Stomach (tissue), 4 donors: Measurements from ENCODE around the gene CD44.

Source experiments
- CTCF ChIP-seq, 7 experiments: fragments of 450-650 bp in 4 of 7; fragments of 200-600 bp in 3 of 7; sonication (generic) in 3 of 7; IDR thresholded peaks; one replicate each; pipeline ENCODE4 v1.5.1; 2016 to 2019; ENCODE audit warnings: antibody characterized with exemption in 7 of 7, control low read depth in 2 of 7, mild to moderate bottlenecking in 1 of 7
- EP300 ChIP-seq: sonication (generic); formaldehyde crosslinking; IDR thresholded peaks from one replicate; pipeline ENCODE4 v1.6.1; 2017; ENCODE audit warnings: antibody characterized with exemption
- POLR2A ChIP-seq, 4 donors: fragments of 450-650 bp; IDR thresholded peaks; one replicate each; pipeline ENCODE4 v1.6.1; 2016; ENCODE audit warnings: antibody characterized with exemption in 4 of 4, control low read depth in 2 of 4, mild to moderate bottlenecking in 1 of 4, moderate library complexity in 1 of 4
- POLR2AphosphoS5 ChIP-seq, 3 donors: sonication (generic); formaldehyde crosslinking; IDR thresholded peaks; one replicate each; pipeline ENCODE4 v1.6.1; 2016; ENCODE audit warnings: antibody characterized with exemption in 3 of 3

DNA sequence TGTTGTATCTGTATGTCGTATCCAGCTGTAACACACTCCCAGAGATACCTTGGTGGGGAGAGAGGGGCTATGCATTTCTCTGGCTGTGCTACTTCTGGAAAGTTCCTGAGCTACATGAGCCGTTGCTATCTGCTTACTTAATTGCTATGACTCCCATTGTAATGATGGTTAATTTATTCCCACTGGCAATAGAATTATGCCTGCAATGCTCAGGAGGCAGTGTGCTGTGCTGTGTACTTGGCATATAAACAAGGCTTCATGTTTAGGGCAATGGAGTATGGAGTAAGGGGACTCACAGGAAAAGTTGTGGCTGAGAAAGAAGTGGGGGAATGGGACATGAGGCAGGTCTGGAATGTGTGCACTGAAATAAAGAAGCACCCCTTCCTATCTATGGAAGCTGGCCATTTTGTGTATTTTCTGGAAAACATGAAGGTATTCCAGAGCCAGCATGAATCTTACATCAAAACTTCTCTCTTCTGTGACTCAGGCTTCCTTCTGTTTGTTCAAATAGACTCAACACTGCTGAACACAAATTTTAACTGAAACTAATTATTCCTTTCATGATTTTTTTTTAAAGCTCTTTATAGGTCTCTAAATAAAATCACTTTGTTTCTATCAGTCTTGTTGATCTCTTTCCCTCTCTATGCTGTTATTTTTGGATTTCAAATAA is 40.6 kb downstream of the CD44 start:
- TF ChIP-seq CTCF (IDR thresholded peaks at IDR 0.05) (no peak), POLR2AphosphoS5 (IDR thresholded peaks at IDR 0.05) (no peak), POLR2A (IDR thresholded peaks at IDR 0.05) (no peak), EP300 (no peak)
